ENCODE measurements around the gene SERPING1. TPM values are rescaled to one million over a fixed set of nuclear protein-coding genes. Genes with fewer than 3 reads are reported as not detected.

Gene SERPING1
- total RNA-seq, 1 experiment from 2014 or later: 1.3 TPM

DNA sequence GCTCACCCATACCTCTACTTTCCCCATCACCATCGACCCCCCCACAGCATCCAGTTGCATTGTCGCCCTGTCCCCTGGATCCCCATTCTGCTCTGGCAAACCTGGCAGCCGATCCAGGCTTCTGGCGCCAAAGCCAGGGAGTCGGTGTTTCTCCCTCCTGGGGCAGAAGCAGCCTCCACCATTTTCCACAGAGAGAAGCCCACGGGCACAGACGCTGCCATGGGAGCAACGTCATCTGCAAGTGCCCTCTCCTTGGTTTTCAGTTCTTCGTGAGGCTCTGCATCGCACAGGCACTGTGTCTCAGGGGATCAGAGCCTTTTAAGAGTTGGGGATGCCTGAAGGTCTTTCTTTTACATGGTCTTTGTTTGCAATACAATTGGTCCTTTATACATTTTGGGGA, 49.9 kb downstream of the SERPING1 start:
- Histone ChIP-seq H3K9me3 (ENCODE audit: control insufficient read depth, insufficient read depth, low read depth, low read length) (no peaks in the 10 kb centered on the region), H3K4me3 (ENCODE audit: low read depth in 2 of 2, low read length in 2 of 2) (no peak overlapping the region), H3K27me3 (ENCODE audit: control insufficient read depth, insufficient read depth, low read length) (peaks cover 10% of the 10 kb centered on the region), H3K36me3 (ENCODE audit: control insufficient read depth, insufficient read depth, low read length) (no peaks in the 10 kb centered on the region), H3K27ac (ENCODE audit: low read length) (no peak overlapping the region), H3K4me1 (ENCODE audit: control insufficient read depth, insufficient read depth, low read length) (peaks cover 19% of the 10 kb centered on the region)
- ChIA-PET POLR2A (no interaction called here), CTCF (interaction anchor here (0.9 kb wide), 1 partner anchor 302 kb away, joined by 3 read pairs; no protein-coding TSS in a partner anchor)
- in situ Hi-C loops (cut with HindIII; ENCODE audit: low pct_unique_long_range_greater_than_20kb, low sequenced_read_pairs) (no loop called here), intact Hi-C loops (cut with micrococcal nuclease; ENCODE audit: unreplicated experiment) (loop anchor here (10.0 kb wide), 1 partner anchor 193 kb away; no protein-coding TSS in a partner anchor)
- DNase-seq (ENCODE audit: low read depth, low spot score) (no peak), ATAC-seq (no peak)
- BruUV-seq (replicated peaks): no TSS peak
- TF ChIP-seq POLR2AphosphoS5 (IDR thresholded peaks at IDR 0.05; ENCODE audit: low read depth, low read length) (peak; percentile 60), REST (IDR thresholded peaks at IDR 0.05; ENCODE audit: insufficient read depth in 1 of 2, low read depth in 2 of 2, low read length in 1 of 2) (no peak)

- no TSS peak for BruUV-seq (replicated peaks)
- Histone ChIP-seq H3K4me3 (ENCODE audit: low read depth in 2 of 2, low read length in 2 of 2) (no peak overlapping the region; a peak in 1 of 4 replicates), H3K36me3 (ENCODE audit: control insufficient read depth, insufficient read depth, low read length) (no peaks in the 10 kb centered on the region), H3K4me1 (ENCODE audit: control insufficient read depth, insufficient read depth, low read length) (peaks cover 19% of the 10 kb centered on the region), H3K9me3 (ENCODE audit: control insufficient read depth, insufficient read depth, low read depth, low read length) (no peaks in the 10 kb centered on the region), H3K27ac (ENCODE audit: low read length) (no peak overlapping the region), H3K27me3 (ENCODE audit: control insufficient read depth, insufficient read depth, low read length) (peaks cover 10% of the 10 kb centered on the region)
- intact Hi-C loops (cut with micrococcal nuclease; ENCODE audit: unreplicated experiment): loop anchor here (10.0 kb wide), 1 partner anchor 193 kb away; no protein-coding TSS in a partner anchor
- CTCF ChIA-PET: no interaction called here
- no peak for DNase-seq (ENCODE audit: low read depth, low spot score)
- in situ Hi-C loops (cut with HindIII; ENCODE audit: low pct_unique_long_range_greater_than_20kb, low sequenced_read_pairs): no loop called here
- TF ChIP-seq TCF7L2 (IDR thresholded peaks at IDR 0.05; ENCODE audit: low read depth, low read length) (no peak), REST (IDR thresholded peaks at IDR 0.05; ENCODE audit: insufficient read depth in 1 of 2, low read depth in 2 of 2, low read length in 1 of 2) (no peak), SIN3A (IDR thresholded peaks at IDR 0.05; ENCODE audit: borderline replicate concordance, insufficient read depth, low read depth, low read length) (no peak), POLR2AphosphoS5 (IDR thresholded peaks at IDR 0.05; ENCODE audit: low read depth, low read length) (no peak)
- TF ChIP-seq, protein P1, sequence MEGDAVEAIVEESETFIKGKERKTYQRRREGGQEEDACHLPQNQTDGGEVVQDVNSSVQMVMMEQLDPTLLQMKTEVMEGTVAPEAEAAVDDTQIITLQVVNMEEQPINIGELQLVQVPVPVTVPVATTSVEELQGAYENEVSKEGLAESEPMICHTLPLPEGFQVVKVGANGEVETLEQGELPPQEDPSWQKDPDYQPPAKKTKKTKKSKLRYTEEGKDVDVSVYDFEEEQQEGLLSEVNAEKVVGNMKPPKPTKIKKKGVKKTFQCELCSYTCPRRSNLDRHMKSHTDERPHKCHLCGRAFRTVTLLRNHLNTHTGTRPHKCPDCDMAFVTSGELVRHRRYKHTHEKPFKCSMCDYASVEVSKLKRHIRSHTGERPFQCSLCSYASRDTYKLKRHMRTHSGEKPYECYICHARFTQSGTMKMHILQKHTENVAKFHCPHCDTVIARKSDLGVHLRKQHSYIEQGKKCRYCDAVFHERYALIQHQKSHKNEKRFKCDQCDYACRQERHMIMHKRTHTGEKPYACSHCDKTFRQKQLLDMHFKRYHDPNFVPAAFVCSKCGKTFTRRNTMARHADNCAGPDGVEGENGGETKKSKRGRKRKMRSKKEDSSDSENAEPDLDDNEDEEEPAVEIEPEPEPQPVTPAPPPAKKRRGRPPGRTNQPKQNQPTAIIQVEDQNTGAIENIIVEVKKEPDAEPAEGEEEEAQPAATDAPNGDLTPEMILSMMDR (IDR thresholded peaks at IDR 0.05): no peak
- ATAC-seq: peak; percentile 43
- POLR2A ChIA-PET: no interaction called here
These were observed 50.7 kb downstream of the SERPING1 start for GRCh38 chr11:57647960-57648800.
